Activated CD4-positive, alpha-beta memory T cell treated with anti-CD3 and anti-CD28 coated beads, Interleukin-2, amount 10 ng/mL, durations not matched to agents 7 days and 5 days (primary cell): Measurements from ENCODE around the gene CLDN22. TPM values are rescaled to one million over a fixed set of nuclear protein-coding genes. Genes with fewer than 3 reads are reported as not detected.
"Not testable (repeated sequence)": the region's sequence is repeated elsewhere in the genome, so short reads cannot be mapped to it uniquely, and the experiment has no call there.

Experiments used
- CTCF ChIA-PET: fragments of 350-600 bp; sonication (Branson Sonifier 250); formaldehyde crosslinking; loops from one replicate; lab custom pipeline; 2021; ENCODE audit warnings: antibody characterized with exemption, inconsistent platforms; lab: Charles Lee
- POLR2A ChIA-PET: fragments of 350-600 bp; sonication (Branson Sonifier 250); formaldehyde crosslinking; loops from one replicate; lab custom pipeline; 2021; ENCODE audit warnings: antibody characterized with exemption; lab: Charles Lee
- DNase-seq: peaks from one replicate; pipeline ENCODE4 v3.0.0-alpha.2; 2020
- H3K27ac Mint-ChIP-seq: one replicate; pipeline ENCODE4 v1.8.0; 2021; ENCODE audit warnings: mild to moderate bottlenecking, mixed read lengths
- H3K27me3 Mint-ChIP-seq: one replicate; pipeline ENCODE4 v1.8.0; 2021; ENCODE audit warnings: mixed read lengths
- H3K36me3 Mint-ChIP-seq: one replicate; pipeline ENCODE4 v1.8.0; 2021; ENCODE audit warnings: low read depth, mixed read lengths
- H3K4me1 Mint-ChIP-seq: one replicate; pipeline ENCODE4 v1.8.0; 2021; ENCODE audit warnings: mixed read lengths
- H3K4me3 Mint-ChIP-seq: one replicate; pipeline ENCODE4 v1.8.0; 2021; ENCODE audit warnings: mild to moderate bottlenecking, mixed read lengths
- H3K9me3 Mint-ChIP-seq: one replicate; pipeline ENCODE4 v1.8.0; 2021; ENCODE audit warnings: mixed read lengths
- total RNA-seq, 2 experiments: library from RNA; stranded (reverse); gene quantifications; one replicate each; pipeline ENCODE4 v1.2.3, GENCODE V29; 2021

The CLDN22 gene
- total RNA-seq, 2 experiments from 2014 or later: not detected

DNA sequence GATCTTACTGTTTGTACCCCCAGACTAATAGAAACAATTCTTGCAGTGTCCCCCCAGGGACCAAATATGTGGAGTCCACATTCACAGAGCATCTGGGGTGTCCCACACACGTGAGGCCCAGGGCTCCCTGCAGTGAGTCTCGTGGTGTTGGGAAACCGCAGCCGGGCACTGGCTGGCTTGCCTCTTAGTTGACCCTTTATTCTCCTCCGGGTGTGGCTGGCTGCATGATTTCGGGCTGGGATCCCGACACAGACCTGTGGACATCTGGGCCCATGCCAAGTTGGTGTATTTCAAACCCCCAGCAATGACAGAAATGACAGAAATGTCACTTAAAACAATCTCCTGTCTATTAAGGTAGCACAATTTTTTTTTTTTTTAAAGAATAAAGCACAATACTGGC lies 17.8 kb upstream of the CLDN22 start:
- no peak overlapping the region for H3K4me3 Mint-ChIP-seq
- no peak overlapping the region for H3K27ac Mint-ChIP-seq
- CTCF ChIA-PET: no interaction called here

DNA sequence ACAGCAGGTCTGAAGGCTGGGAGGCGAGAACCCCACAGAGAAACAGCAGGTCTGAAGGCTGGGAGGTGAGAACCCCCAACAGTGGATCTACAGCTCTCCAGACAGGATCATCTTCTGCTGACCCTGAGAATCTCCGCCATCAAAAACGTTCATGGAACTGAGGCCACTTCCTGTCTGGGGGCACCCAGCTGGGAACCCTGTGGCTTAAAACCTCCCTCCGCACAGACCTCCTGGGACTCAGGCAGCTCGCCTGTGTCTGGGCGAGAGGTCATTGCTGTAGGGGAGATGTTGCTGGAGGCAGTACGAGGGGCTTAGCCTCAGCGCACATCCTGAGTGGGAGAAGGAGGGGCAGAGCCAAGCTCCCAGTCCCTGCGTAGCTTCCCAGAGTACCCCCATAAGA lies 17.3 kb upstream of the CLDN22 start:
- Mint-ChIP-seq H3K4me1 (peaks cover 10% of the 10 kb centered on the region), H3K27me3 (peaks cover 15% of the 10 kb centered on the region), H3K9me3 (no peaks in the 10 kb centered on the region), H3K4me3 (no peak overlapping the region), H3K27ac (no peak overlapping the region), H3K36me3 (no peaks in the 10 kb centered on the region)
- ChIA-PET CTCF (no interaction called here), POLR2A (no interaction called here)
- DNase-seq: no peak

More for the DNA sequence above, 17.8 kb upstream of the CLDN22 start:
- H3K36me3 Mint-ChIP-seq: no peaks in the 10 kb centered on the region
- peaks cover 14% of the 10 kb centered on the region for H3K27me3 Mint-ChIP-seq
- H3K4me1 Mint-ChIP-seq: peaks cover 10% of the 10 kb centered on the region
- POLR2A ChIA-PET: no interaction called here
- no peaks in the 10 kb centered on the region for H3K9me3 Mint-ChIP-seq
- DNase-seq: no peak

DNA sequence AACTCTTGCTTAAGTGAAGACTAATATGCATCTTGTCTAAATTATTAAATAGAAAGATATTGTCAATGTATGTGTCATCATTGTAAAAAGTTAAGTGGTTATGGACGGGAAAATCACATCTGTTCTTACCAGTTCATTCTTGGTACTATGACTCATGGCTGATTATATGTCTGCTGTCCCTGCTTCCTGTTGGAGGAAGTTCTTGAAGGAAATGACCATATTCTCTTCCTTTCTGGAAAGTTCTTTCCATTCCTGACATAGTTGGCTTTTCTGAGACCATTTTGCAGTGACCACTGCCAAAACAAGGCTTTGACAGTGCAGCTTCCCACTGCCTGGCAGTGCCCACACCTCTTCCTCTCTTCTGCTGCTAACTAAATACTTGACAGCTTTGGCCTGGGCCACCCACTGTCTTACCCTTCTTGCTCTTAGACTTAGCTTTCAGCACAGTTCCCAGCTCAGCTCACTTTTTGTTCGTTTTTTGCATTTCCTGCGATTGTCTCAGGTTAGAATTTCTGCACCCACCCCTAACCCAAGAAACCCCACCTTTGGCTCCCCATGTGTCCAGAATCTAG lies 15.4 kb upstream of the CLDN22 start:
- no peak for DNase-seq
- no peak overlapping the region for H3K4me3 Mint-ChIP-seq
- no peaks in the 10 kb centered on the region for H3K9me3 Mint-ChIP-seq
- H3K27ac Mint-ChIP-seq: no peak overlapping the region
- CTCF ChIA-PET: no interaction called here
- H3K27me3 Mint-ChIP-seq: peaks cover 8% of the 10 kb centered on the region
- peaks cover 10% of the 10 kb centered on the region for H3K4me1 Mint-ChIP-seq
- no peaks in the 10 kb centered on the region for H3K36me3 Mint-ChIP-seq
- POLR2A ChIA-PET: no interaction called here

- no peak for DNase-seq
- Mint-ChIP-seq H3K4me3 (no peak overlapping the region), H3K27ac (no peak overlapping the region), H3K27me3 (peaks cover 6% of the 10 kb centered on the region), H3K36me3 (no peaks in the 10 kb centered on the region), H3K4me1 (peaks cover 10% of the 10 kb centered on the region), H3K9me3 (no peaks in the 10 kb centered on the region)
- POLR2A ChIA-PET: no interaction called here
- CTCF ChIA-PET: no interaction called here
Measured at GRCh38 chr4:183333983-183334382, 13.9 kb upstream of the CLDN22 start.

DNA sequence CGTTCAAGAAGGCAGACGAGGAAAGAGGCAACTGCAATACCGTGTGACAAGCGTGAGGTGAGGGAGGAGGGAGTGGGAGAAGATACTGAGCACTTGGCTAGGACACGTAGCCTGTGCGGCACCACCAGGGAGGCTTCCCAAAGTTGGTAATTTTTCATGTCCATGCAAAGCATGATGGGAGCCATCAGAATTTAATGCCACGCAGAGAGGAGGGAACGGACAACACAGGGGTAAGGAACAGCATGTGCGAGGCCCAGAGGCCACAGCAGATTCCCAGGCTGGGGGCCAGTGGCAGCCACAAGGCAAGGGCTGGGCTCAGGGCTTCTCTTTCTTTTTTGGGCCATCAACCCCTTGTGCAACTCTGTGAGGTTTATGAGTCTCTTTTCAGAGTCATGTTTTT lies 13.1 kb upstream of the CLDN22 start:
- Mint-ChIP-seq H3K9me3 (no peaks in the 10 kb centered on the region), H3K4me3 (no peak overlapping the region), H3K36me3 (no peaks in the 10 kb centered on the region), H3K4me1 (peaks cover 10% of the 10 kb centered on the region), H3K27ac (no peak overlapping the region), H3K27me3 (peaks cover 6% of the 10 kb centered on the region)
- no peak for DNase-seq
- ChIA-PET POLR2A (no interaction called here), CTCF (no interaction called here)

DNA sequence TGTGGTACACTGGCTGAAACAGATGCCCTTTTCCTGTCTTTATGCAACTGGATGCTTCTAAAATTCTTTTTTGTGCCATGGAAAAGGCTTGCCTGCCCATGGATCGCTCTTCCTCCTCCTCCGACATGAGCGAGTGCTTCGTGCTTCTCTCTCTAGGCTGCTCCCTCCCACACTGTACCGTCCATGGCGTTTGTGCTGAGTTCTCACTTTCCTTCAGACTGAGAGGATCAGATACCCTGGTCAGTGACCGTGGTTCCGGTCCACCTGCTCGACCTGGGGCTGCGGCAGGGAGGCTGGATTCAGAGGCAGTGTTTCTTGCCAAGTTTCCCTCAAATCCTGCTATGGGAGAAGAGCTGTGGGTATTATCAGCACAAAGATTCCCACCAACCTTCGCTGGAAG lies 12.4 kb upstream of the CLDN22 start:
- Mint-ChIP-seq H3K4me1 (peaks cover 10% of the 10 kb centered on the region), H3K9me3 (no peaks in the 10 kb centered on the region)

GRCh38 chr4:183330841-183331240 lies 10.8 kb upstream of the CLDN22 start:
- H3K4me3 Mint-ChIP-seq: no peak overlapping the region
- no peaks in the 10 kb centered on the region for H3K36me3 Mint-ChIP-seq
- H3K27me3 Mint-ChIP-seq: peaks cover 6% of the 10 kb centered on the region
- no peaks in the 10 kb centered on the region for H3K9me3 Mint-ChIP-seq
- no peak for DNase-seq
- POLR2A ChIA-PET: no interaction called here
- no peak overlapping the region for H3K27ac Mint-ChIP-seq
- H3K4me1 Mint-ChIP-seq: peaks cover 8% of the 10 kb centered on the region
- CTCF ChIA-PET: no interaction called here

More for the DNA sequence above, 12.4 kb upstream of the CLDN22 start:
- H3K27me3 Mint-ChIP-seq: peaks cover 6% of the 10 kb centered on the region
- no peak for DNase-seq
- no peak overlapping the region for H3K4me3 Mint-ChIP-seq
- POLR2A ChIA-PET: no interaction called here
- no peaks in the 10 kb centered on the region for H3K36me3 Mint-ChIP-seq
- no peak overlapping the region for H3K27ac Mint-ChIP-seq
- CTCF ChIA-PET: no interaction called here

GRCh38 chr4:183329954-183330742 lies 10.1 kb upstream of the CLDN22 start:
- H3K36me3 Mint-ChIP-seq: no peaks in the 10 kb centered on the region
- no peak for DNase-seq

GRCh38 chr4:183329244-183329643 lies 9.2 kb upstream of the CLDN22 start:
- H3K36me3 Mint-ChIP-seq: no peaks in the 10 kb centered on the region
- no peak overlapping the region for H3K4me3 Mint-ChIP-seq
- H3K27me3 Mint-ChIP-seq: peaks cover 6% of the 10 kb centered on the region
- H3K9me3 Mint-ChIP-seq: no peaks in the 10 kb centered on the region
- CTCF ChIA-PET: no interaction called here
- no peak overlapping the region for H3K27ac Mint-ChIP-seq
- DNase-seq: no peak
- POLR2A ChIA-PET: no interaction called here
- H3K4me1 Mint-ChIP-seq: no peaks in the 10 kb centered on the region

More at GRCh38 chr4:183329954-183330742, 10.1 kb upstream of the CLDN22 start:
- no peak overlapping the region for H3K4me3 Mint-ChIP-seq
- peaks cover 6% of the 10 kb centered on the region for H3K27me3 Mint-ChIP-seq
- CTCF ChIA-PET: no interaction called here
- POLR2A ChIA-PET: no interaction called here
- peaks cover 1% of the 10 kb centered on the region for H3K4me1 Mint-ChIP-seq
- H3K27ac Mint-ChIP-seq: no peak overlapping the region
- H3K9me3 Mint-ChIP-seq: no peaks in the 10 kb centered on the region

DNA sequence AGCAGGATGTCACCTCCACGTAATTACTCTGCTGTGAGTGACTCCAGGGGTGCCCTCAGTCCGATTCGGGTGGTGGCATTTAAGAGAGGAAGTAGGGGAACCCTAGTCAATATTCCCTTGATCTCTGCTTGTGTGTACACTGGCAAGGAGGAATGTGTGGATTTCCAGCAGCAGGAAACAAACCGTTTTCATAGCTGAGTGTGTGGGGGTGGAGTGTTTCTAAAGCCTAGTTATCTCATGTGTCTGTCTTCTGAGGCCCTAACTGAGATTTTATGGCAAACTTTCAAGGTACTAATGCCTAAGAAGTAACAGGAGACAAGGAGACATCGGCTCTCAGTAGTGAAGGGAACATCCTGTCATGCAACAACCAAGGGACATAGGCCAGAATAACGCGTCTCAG lies 8.8 kb upstream of the CLDN22 start:
- Mint-ChIP-seq H3K9me3 (no peaks in the 10 kb centered on the region), H3K27me3 (peaks cover 6% of the 10 kb centered on the region), H3K27ac (no peak overlapping the region), H3K4me1 (no peaks in the 10 kb centered on the region), H3K4me3 (no peak overlapping the region), H3K36me3 (no peaks in the 10 kb centered on the region)
- CTCF ChIA-PET: no interaction called here
- POLR2A ChIA-PET: no interaction called here
- no peak for DNase-seq

- Mint-ChIP-seq H3K36me3 (no peaks in the 10 kb centered on the region), H3K9me3 (no peaks in the 10 kb centered on the region), H3K27ac (no peak overlapping the region), H3K4me3 (no peak overlapping the region), H3K27me3 (peaks cover 2% of the 10 kb centered on the region), H3K4me1 (no peaks in the 10 kb centered on the region)
- ChIA-PET CTCF (no interaction called here), POLR2A (no interaction called here)
- DNase-seq: no peak
Measured at GRCh38 chr4:183327827-183328226, 7.8 kb upstream of the CLDN22 start.

DNA sequence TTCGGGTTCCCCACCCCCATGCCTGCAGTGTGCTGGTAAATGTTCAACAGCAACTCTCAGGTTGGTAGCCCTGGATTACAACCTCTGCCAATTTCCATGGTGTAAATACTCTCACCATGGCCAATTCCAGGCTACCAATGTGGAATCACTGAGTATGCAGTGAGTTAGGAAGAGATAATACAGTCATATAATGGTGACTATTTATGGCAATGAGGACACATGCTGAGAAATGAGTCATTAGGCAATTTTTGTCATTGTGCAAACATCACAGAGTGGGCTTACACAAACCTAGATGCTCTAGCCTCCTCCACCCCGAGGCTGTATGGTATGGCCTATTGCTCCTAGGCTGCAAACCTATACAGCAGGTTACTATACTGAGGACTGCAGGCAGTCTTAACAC lies 6.8 kb upstream of the CLDN22 start:
- no peaks in the 10 kb centered on the region for H3K9me3 Mint-ChIP-seq
- no peak for DNase-seq
- no peaks in the 10 kb centered on the region for H3K36me3 Mint-ChIP-seq
- H3K27me3 Mint-ChIP-seq: no peaks in the 10 kb centered on the region
- H3K4me1 Mint-ChIP-seq: no peaks in the 10 kb centered on the region
- no peak overlapping the region for H3K4me3 Mint-ChIP-seq
- ChIA-PET POLR2A (no interaction called here), CTCF (no interaction called here)
- H3K27ac Mint-ChIP-seq: no peak overlapping the region

GRCh38 chr4:183326387-183326786 lies 6.3 kb upstream of the CLDN22 start:
- CTCF ChIA-PET, H3K4me3 Mint-ChIP-seq, H3K9me3 Mint-ChIP-seq, H3K27ac Mint-ChIP-seq, POLR2A ChIA-PET, H3K36me3 Mint-ChIP-seq, H3K27me3 Mint-ChIP-seq, DNase-seq, H3K4me1 Mint-ChIP-seq: not testable (repeated sequence)

- no peak for DNase-seq
- CTCF ChIA-PET: no interaction called here
- Mint-ChIP-seq H3K36me3 (no peaks in the 10 kb centered on the region), H3K4me1 (peaks cover 7% of the 10 kb centered on the region), H3K27me3 (no peaks in the 10 kb centered on the region), H3K27ac (no peak overlapping the region), H3K4me3 (no peak overlapping the region), H3K9me3 (no peaks in the 10 kb centered on the region)
- POLR2A ChIA-PET: no interaction called here
Measured at GRCh38 chr4:183324619-183325018, 4.5 kb upstream of the CLDN22 start.
